Cardiac fibroblast (primary cell): ENCODE data around the gene ZPLD1.

Experiments used
- DNase-seq, 2 donors: peaks; one replicate each; pipeline versions ENCODE4 v3.0.0 to v3.0.0-alpha.2; 2010; ENCODE audit warnings: low read depth in 2 of 2
- H3K4me3 ChIP-seq, 2 donors: replicated peaks in 1 of 2; 1 replicate in 1 of 2; 2 replicates in 1 of 2; pipeline ENCODE4 v1.5.1; 2011; ENCODE audit warnings: low read depth in 2 of 2, low read length in 2 of 2, mild to moderate bottlenecking in 2 of 2, moderate library complexity in 1 of 2
- TF ChIP-seq, protein P1 (sequence below): IDR thresholded peaks from one replicate; pipeline ENCODE4 v1.5.1; 2011; ENCODE audit warnings: low read depth, mild to moderate bottlenecking, low read length, inconsistent platforms

Gene ZPLD1

DNA sequence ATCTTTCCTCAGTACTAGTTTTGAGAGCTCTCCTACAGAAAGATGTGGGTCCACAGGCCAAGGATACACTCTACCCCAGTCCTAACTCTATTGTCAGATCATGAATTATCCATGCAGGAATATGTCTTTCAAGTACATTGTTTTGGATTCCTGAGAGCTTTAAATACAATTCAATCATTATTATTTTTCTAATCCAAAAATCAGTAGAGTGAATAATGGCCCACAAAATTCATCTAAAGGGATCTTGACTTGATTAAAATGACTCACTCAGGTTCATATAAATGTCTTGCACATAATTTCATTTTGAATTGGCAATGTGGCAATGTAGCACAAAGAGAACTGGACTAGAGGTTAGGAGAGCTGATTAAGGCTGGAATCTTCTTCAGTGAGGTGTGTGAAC lies 93.9 kb downstream of the ZPLD1 start:
- H3K4me3 ChIP-seq = no peak overlapping the region
- no peak for DNase-seq
- TF ChIP-seq, protein P1, sequence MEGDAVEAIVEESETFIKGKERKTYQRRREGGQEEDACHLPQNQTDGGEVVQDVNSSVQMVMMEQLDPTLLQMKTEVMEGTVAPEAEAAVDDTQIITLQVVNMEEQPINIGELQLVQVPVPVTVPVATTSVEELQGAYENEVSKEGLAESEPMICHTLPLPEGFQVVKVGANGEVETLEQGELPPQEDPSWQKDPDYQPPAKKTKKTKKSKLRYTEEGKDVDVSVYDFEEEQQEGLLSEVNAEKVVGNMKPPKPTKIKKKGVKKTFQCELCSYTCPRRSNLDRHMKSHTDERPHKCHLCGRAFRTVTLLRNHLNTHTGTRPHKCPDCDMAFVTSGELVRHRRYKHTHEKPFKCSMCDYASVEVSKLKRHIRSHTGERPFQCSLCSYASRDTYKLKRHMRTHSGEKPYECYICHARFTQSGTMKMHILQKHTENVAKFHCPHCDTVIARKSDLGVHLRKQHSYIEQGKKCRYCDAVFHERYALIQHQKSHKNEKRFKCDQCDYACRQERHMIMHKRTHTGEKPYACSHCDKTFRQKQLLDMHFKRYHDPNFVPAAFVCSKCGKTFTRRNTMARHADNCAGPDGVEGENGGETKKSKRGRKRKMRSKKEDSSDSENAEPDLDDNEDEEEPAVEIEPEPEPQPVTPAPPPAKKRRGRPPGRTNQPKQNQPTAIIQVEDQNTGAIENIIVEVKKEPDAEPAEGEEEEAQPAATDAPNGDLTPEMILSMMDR = no peak
